NCI-H460 (cell line): ENCODE results near the gene FAM181A. TPM values are rescaled to one million over a fixed set of nuclear protein-coding genes. Genes with fewer than 3 reads are reported as not detected.

Experiments
- DNase-seq: peaks from one replicate; pipeline ENCODE4 v3.0.0-alpha.2; 2016; ENCODE audit warnings: low read depth; ENCODE audit errors: extremely low read depth
- small RNA-seq, 2 experiments: library from RNA; depleted of rRNA; stranded (forward); fragments of <200 nt; gene quantifications; one replicate each; pipeline ENCODE3, GENCODE V24; 2014
- total RNA-seq: library from RNA; depleted of rRNA; stranded (reverse); fragments of >200 nt; shearing (Covaris generic); gene quantifications from 2 replicates; pipeline ENCODE4 v1.2.3, GENCODE V29; 2014; rRNA removed

FAM181A gene
- total RNA-seq, 1 experiment from 2014 or later = not detected

DNA sequence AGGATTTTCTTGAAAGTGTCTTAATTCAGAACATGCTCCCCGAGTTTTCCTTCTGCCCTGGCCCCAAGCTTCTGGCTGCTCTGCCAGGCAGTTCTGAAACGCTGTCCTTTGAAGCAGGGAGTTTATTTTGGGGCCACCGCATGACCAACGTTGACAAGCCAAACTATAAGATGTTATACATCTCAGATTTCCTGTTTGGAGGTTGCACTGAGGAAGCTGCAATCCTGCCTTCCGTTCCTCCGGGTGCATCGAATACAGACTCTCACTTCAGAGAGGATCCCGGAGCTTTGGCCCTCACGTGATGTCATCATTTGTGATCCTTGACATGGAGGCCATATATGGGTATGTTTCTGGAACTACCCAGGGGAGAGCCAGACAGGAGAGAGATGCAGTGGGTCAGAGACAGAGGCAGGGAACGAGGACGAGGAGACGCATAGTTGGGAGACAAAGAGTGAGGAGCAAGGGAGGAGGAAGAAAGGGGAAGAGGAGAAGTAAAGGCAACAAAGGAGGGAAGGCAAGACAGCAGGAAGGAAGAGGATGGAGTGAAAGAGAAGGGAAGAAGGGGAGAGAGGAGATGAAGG, 49.4 kb downstream of the FAM181A start, which contains the start of gene ASB2:
Gene ASB2, minus strand, starts transcription at position 94 of the 581 bp plus-strand sequence. CDS start 12,031 bp downstream, outside the sequence.
- no peak for DNase-seq

DNA sequence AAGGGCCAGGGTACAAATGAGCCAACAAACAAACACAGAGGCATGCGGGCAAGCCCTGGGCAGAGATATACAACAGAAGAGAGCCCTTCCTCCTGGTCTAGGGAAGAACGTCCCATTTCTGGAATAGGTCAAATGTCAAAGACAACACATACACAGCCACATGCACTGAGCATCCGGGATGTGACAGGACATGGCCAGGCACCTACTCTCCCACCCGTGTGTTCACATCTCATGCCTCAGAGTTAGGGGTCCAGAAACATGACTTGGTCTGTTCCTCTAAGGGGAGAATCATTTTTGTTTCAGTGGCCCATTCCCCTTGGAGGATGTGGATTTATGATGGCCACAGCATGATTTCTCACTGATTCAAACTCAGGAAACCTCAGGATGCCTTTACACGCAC, 50.0 kb downstream of the FAM181A start:
- DNase-seq = no peak

DNA sequence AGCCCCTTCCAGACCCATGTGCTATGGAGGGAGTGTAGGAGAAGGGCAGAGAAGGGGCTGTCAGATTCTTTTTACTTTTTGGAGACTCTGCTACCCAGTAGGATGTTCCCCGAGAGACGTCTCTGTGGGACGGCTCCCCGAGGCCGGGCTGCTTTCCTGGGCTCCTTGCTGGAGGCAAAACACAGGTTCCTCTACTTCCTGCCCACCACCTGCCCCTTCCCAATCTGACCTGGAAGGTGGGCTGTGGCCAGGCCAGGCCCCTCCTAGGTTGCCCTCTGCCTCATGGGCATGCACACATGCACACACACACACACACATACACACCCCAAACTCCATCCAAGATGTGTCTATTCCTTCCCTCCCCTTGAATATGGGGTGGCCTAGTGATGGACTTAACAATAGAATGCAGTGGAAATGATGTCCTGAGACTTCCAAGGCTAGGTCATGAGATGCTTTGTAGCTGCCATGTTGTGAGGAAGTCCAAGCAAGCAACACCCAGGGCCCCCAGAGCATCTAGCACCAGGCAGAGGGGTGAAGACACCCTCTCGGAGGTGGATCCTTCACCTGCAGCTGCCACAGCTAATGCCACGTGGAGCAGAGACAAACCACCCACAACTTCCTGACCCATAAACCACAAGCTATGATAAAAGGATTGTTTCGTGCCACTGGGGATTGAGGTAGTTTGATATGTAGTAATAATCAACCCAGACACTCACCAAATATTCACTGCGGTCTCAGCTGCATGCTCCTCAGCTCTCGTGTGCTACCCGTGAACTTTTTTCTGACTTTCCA, 50.8 kb downstream of the FAM181A start:
- no peak for DNase-seq

DNA sequence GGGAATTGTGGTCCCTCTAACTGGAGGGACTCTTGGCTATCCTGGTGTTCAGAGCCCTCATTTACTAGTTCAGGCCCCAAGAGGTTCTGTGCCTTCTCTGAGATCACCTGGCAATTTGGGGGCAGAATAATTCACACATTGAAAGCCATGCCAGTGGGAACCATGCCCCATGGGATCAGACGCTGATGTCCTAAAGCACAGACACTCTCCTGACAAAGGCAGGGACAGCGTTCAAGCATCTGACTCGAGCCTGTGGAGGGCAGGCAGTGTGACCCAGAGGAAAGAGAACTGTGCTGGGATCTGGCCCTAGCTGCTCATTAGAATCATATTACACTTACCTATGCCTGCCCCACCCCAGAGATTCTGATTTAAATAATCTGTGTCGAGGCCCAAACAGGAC, 51.6 kb downstream of the FAM181A start:
- DNase-seq = no peak

Small RNA genes within 50 kb of the gene (small RNA-seq; reads per million reads assigned to genes)
- 0 reads per million in 2 experiments for gene MIR4506

Other genes with a start within 250 kb of the FAM181A start
- 0.02 and 0.40 TPM in 2 replicates for gene PRIMA1, start 138.9 kb upstream of the FAM181A start, total RNA-seq
- not detected in 2 replicates for gene ASB2, start 49.2 kb downstream of the FAM181A start, total RNA-seq
- gene CCDC197, start 70.0 kb downstream of the FAM181A start, total RNA-seq = not detected in 2 replicates
- 0.72 and 0.74 TPM in 2 replicates for gene OTUB2, start 99.0 kb downstream of the FAM181A start, total RNA-seq
- gene DDX24, start 153.9 kb downstream of the FAM181A start, total RNA-seq = 89.8 and 101 TPM in 2 replicates
- gene IFI27L1, start 154.0 kb downstream of the FAM181A start, total RNA-seq = 9.7 and 9.9 TPM in 2 replicates
- 1.6 and 2.5 TPM in 2 replicates for gene IFI27, start 183.4 kb downstream of the FAM181A start, total RNA-seq
- 68.9 and 99.6 TPM in 2 replicates for gene IFI27L2, start 202.3 kb downstream of the FAM181A start, total RNA-seq
- gene PPP4R4, start 247.0 kb downstream of the FAM181A start, total RNA-seq = 0.35 TPM in 1 of 2 replicates, not detected in the other